GM18861 (cell line): Measurements from ENCODE around the gene F13A1.
A peak's percentile ranks its signal among the peaks of the same experiment; 100 is the strongest.

Experiments
- ATAC-seq: cut with Tn5 transposase; IDR thresholded peaks from one replicate; pipeline ENCODE4 v1.9.1; 2021; ENCODE audit not compliant: unreplicated experiment

The F13A1 gene

GRCh38 chr6:6246544-6246943 is 73.9 kb downstream of the F13A1 start:
- ATAC-seq, result peak; percentile 82

DNA sequence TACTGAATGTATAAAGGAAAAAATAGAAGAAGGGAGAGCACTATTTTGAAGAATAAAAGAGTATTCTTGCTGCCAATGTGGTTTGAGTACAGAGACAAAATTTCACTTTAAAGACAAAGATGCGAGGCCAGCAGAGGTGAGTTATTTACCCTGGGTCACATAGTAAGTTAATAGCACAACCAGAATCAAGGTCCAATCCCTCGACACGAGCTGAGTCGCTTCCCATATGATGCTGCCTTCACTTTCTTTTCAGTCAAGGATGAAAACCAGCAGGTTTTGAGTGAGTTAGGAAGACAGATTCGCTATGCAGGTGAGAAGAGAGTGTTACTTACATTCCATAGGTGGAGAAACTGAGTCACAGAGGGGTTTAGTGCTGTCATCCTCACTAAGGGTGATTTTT is 75.8 kb downstream of the F13A1 start:
- no peak for ATAC-seq

GRCh38 chr6:6243846-6244245 is 76.6 kb downstream of the F13A1 start:
- no peak for ATAC-seq

DNA sequence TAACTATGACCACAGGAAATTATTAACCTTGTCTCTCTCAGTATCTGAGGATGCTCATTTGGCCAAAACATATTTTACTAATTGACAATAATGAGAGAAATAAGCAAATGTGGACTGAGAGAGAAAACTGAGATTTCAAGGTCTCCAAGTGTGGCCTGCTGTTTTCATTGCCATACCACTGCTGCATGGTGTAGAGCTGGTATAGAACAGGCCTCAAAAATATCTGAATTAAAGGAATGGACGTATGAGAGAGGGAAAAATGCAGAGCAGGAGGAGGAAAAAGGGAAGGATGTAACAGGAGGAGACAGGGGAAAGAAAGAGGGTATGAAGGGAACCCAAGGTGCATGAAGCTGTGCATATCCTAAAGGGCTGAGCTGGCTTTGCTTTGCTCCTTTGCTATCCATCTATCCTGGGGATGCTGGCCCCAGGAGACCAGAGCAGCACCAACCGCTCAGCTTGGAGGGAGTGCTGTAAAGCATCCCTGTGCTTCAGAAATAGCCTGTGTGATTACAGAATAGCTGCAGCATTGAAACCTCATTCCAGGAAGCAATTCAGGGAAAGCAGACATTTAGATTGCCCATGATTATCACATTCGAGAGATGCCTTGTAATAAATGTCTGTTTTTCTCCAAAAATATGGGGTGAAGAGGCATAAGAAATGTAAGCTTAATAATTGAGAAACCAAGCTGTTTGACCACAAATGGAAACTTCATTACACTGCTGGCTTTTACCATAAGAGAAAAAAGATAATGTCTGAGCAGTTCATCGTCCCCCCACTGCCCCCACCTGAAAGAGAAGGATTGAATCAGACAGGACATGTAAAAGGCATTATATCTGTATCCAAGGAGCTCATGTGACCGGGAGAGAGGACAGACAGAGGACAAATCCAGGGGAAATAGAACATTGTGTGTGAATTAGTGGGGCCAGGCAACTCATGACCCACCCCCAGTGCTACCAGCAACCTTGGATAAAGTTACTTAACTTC is 80.6 kb downstream of the F13A1 start:
- ATAC-seq, result no peak

DNA sequence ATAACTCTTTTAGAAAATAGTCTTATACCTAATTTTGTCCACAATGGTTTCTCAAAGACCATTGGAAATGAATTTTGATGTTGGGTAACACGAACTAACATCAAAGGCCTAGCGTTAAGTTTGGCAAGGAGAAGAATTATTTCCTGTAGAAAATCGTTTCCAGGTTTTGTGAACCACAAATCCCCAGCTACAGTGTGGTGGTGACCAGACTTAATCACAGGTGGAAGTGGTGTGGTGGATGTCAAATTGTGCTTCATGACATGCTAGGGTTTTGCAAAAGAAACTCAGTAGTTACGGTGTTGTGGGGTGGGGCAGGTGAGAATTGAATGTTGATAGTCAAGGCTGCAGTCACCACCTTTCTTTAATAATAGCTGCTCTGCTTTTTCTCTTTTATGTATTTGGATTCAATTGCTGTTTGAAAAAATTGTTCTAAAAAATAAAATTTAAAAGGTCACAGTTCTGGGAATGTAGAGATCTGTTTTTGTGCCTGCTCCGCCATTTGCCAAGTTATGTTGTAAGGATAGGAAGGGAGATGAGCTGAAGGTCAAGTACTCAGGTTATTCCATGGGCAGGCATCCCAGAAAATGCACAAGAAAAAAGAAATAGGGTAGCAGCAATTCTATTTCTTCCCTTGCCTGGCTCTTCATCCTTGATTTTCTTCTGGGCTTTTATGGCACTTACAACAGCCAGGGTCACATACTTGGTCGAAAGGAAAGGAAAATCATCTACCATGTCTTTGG is 83.6 kb downstream of the F13A1 start:
- ATAC-seq, result no peak

GRCh38 chr6:6235786-6236185 is 84.7 kb downstream of the F13A1 start:
- ATAC-seq, result no peak

DNA sequence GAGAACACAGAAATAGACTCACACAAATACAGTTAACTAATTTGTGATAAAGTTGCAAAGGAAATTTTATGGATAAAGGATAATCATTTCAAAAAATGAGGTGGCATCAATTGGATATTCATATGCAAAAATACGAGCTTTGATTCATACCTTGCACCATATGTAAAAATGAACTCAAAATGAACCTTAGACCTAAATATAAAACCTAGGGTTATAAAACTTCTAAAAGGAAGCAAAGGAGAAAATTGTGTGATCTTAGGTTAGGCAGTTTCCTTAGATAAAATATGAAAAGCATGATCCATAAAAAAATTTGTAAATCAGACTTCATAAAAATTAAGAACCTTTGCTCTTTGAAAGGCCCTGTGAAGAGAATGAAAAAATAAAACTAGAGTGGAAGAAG is 85.5 kb downstream of the F13A1 start:
- ATAC-seq, result no peak

DNA sequence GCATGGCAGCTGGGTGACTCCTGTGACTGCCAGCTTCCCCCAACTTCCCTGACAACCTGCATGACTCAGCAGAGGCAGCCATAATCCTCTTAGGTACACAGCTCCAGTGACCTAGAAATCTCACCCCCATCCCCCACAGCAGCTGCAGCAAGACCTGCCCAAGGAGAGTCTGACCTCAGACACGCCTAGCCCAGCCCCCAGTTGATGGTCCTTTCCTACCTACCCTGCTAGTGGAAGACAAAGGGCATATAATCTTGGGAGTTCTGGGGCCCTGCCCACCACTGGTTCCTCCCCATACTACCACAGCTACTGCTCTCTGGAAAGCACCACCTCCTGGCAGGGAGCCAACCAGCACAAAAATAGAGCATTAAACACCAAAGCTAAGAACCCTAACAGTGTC is 90.2 kb downstream of the F13A1 start:
- ATAC-seq, result no peak

GRCh38 chr6:6227896-6228295 is 92.6 kb downstream of the F13A1 start:
- no peak for ATAC-seq

DNA sequence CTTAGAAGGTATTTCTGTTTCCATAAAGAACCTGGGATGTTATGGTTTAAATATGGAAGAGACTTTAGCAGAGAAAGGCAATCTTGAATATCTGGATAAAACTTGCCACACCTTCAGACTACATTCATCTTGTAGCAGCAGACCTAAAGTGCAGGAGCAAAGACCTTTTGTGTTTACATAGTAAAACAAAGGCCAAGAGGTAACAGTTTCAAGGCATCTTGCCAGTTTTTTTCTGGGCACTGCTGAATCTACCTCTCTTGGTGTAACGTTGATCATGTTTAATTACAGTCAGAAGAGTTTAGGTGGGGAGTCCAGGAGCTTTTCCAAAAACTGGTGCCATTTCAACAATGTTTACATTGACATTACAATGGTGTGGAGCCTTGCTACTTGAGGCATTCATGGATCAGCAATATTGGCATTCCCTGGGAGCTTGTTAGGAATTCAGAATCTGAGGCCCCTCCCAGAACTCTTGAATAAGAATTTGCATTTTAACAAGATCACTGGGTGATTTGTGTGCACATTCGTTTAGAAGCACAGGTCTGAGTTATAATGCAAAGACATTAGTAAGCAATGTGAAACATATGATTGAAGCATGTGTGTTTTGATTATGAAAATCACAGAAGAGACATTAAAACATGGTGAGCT is 94.5 kb downstream of the F13A1 start:
- no peak for ATAC-seq

- ATAC-seq, result no peak
These were observed 95.5 kb downstream of the F13A1 start for GRCh38 chr6:6224933-6225486.

- ATAC-seq, result no peak
These were observed 98.5 kb downstream of the F13A1 start for GRCh38 chr6:6221787-6222535.

GRCh38 chr6:6220718-6221117 is 99.7 kb downstream of the F13A1 start:
- ATAC-seq, result no peak

- ATAC-seq, result no peak
These were observed 100.7 kb downstream of the F13A1 start for GRCh38 chr6:6219716-6220115.

DNA sequence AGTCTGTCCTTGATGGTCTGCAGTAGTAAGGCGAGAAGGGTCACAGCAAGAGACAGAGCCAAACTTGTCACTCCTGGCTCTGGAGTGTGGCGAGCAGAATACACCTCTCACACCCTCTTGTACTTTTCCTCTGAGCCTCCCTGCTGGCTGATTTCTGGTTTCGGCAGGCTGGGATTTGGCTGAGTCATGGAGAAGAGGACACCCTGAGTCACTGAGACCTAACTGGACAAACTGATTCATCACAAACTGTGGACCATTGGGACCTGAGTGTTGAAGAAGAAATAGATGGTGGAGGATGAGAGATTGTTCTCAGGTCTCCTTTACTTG is 101.7 kb downstream of the F13A1 start:
- ATAC-seq, result no peak

GRCh38 chr6:6217855-6218758 is 102.4 kb downstream of the F13A1 start:
- ATAC-seq, result no peak

DNA sequence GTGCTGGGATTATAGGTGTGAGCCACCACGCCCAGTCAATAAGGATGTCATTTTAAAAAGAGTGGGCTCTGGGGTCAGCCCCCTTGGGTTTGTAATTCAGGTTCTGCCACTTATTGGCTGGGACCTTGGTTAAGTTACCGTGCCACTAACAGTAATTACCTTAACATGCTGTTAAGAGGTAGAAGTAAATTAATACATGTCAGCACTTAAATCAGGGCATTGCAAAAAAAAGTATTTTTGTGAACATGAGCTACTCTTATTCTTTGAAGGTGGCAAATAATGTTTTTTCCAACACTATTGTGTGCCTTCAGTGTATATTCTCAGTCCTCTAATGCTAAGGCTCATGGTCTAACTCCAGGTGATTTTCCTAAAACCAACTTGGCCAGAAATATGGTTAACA is 109.5 kb downstream of the F13A1 start:
- no peak for ATAC-seq

DNA sequence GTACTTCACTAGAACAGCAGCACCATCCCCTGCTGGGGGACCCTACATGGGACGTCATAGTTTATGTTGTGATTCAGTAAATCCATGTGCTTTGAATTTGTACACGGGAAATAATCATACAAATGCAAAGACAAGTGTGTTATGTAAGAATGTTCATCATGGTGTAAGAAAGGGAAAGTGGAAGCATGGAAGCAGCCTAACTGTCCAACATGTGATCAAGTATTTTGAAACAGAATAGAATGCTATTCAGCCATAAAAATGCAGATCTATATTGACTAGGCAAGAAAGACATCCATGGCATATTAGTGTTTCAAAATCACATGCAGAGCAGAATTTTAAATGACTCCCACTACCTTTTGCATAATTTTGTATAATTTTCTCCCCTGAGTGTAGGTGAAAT is 117.6 kb downstream of the F13A1 start:
- ATAC-seq, result no peak

DNA sequence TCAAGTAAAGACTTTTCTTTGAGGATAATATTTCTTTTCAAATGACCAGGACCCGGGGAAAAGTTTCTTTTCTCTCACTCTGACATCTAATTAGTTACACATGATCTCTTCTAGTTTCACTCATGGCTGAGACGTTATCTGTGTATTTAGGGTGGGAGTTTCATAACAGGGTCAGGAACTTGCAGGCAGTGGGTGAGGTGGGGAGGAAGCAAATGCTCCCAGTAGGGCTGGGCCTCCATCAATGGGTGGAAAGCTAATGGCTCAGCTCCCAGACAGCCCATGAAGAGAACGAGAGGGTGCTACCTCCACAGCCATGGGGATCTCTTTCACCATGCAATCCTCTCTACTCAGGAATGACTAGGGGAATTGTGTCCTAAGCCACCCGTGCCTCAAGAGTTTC is 119.3 kb downstream of the F13A1 start:
- ATAC-seq, result peak; percentile 42

DNA sequence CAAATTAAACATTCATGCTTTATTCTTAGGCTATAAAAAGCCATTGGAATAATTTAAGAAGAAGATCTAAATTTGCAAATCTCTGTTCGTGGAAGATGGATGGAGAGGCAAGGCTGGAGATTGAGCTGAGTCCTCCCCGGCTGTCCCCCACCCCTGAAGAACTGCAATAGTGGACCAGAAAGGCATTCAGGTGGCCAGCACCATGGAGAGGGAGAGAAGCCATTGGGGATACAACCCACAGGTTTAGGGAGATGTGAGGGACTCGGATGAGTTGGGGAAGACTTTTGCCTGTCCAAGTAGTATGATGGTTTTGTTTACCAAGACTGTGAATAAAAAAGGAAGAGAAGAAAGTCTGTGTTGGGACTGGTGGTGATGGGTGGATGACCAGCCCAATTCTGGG is 120.8 kb downstream of the F13A1 start:
- no peak for ATAC-seq
